ENCODE data around the gene NRIP1.

DNA sequence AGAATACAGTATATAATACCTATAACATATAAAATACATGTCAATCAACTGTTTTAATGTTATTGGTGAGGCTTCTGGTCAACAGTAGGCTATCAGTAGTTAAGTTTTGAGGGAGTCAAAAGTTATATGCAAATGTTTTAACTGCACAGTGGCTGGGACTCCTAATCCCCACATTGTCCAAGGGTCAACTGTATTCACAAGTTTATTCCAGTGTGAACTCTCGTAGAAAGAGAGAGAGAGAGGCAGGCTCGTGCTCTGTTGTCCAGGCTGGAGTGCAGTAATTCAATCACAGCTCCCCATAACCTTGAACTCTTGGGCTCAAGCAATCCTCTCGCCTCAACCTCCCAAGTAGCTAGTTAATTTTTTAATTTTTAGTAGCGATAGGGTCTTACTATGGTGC lies 66.0 kb downstream of the NRIP1 start:
- TF ChIP-seq CEBPB (IDR thresholded peaks at IDR 0.05) (no peak), EP300 (IDR thresholded peaks at IDR 0.05; ENCODE audit: borderline replicate concordance) (no peak), TCF12 (IDR thresholded peaks at IDR 0.05; ENCODE audit: low read depth) (no peak)
- TF ChIP-seq, protein P1, sequence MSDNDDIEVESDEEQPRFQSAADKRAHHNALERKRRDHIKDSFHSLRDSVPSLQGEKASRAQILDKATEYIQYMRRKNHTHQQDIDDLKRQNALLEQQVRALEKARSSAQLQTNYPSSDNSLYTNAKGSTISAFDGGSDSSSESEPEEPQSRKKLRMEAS (IDR thresholded peaks at IDR 0.05): no peak
